GM21825 (cell line): Measurements from ENCODE around the gene TTC7B.
"Not testable (repeated sequence)": the region's sequence is repeated elsewhere in the genome, so short reads cannot be mapped to it uniquely, and the experiment has no call there.

Experiments
- ATAC-seq: cut with Tn5 transposase; IDR thresholded peaks from one replicate; pipeline ENCODE4 v1.9.1; 2021; ENCODE audit warnings: mild to moderate bottlenecking, moderate library complexity; ENCODE audit not compliant: unreplicated experiment

TTC7B gene

GRCh38 chr14:90536511-90537191 lies 279.6 kb downstream of the TTC7B start:
- no peak for ATAC-seq

GRCh38 chr14:90536092-90536491 lies 280.1 kb downstream of the TTC7B start:
- no peak for ATAC-seq

- no peak for ATAC-seq
These were observed 280.6 kb downstream of the TTC7B start for GRCh38 chr14:90535556-90536090.

- no peak for ATAC-seq
These were observed 281.2 kb downstream of the TTC7B start for GRCh38 chr14:90534838-90535555.

GRCh38 chr14:90534091-90534837 lies 282.0 kb downstream of the TTC7B start:
- no peak for ATAC-seq

GRCh38 chr14:90533591-90534021 lies 282.6 kb downstream of the TTC7B start:
- ATAC-seq: no peak

GRCh38 chr14:90532826-90533525 lies 283.3 kb downstream of the TTC7B start:
- no peak for ATAC-seq

GRCh38 chr14:90531497-90531896 lies 284.7 kb downstream of the TTC7B start:
- no peak for ATAC-seq

GRCh38 chr14:90530523-90530922 lies 285.7 kb downstream of the TTC7B start:
- no peak for ATAC-seq

GRCh38 chr14:90527978-90528377 lies 288.3 kb downstream of the TTC7B start:
- ATAC-seq: no peak

- not testable (repeated sequence) for ATAC-seq
These were observed 289.7 kb downstream of the TTC7B start for GRCh38 chr14:90526536-90526935.

GRCh38 chr14:90525353-90526028 lies 290.7 kb downstream of the TTC7B start:
- ATAC-seq: not testable (repeated sequence)

- ATAC-seq: no peak
These were observed 292.0 kb downstream of the TTC7B start for GRCh38 chr14:90523961-90524875.

GRCh38 chr14:90523544-90523943 lies 292.7 kb downstream of the TTC7B start:
- no peak for ATAC-seq

- ATAC-seq: no peak
These were observed 293.5 kb downstream of the TTC7B start for GRCh38 chr14:90522571-90523191.

GRCh38 chr14:90521930-90522483 lies 294.2 kb downstream of the TTC7B start:
- ATAC-seq: no peak

GRCh38 chr14:90521084-90521929 lies 294.9 kb downstream of the TTC7B start:
- no peak for ATAC-seq

GRCh38 chr14:90520326-90520725 lies 295.9 kb downstream of the TTC7B start:
- ATAC-seq: no peak
